Sigmoid colon (tissue), 4 donors: ENCODE measurements around the gene GNAQ.

Source experiments
- EP300 ChIP-seq, 4 donors: sonication (generic); formaldehyde crosslinking; IDR thresholded peaks; one replicate each; pipeline ENCODE4 v1.6.1; 2017; ENCODE audit warnings: antibody characterized with exemption in 4 of 4
- POLR2A ChIP-seq, 2 donors: fragments of 450-650 bp; IDR thresholded peaks; one replicate each; pipeline ENCODE4 v1.6.1; 2016; ENCODE audit warnings: antibody characterized with exemption in 2 of 2, mild to moderate bottlenecking in 2 of 2, moderate library complexity in 2 of 2
- TF ChIP-seq, protein P1 (sequence below), 4 experiments: fragments of 450-650 bp in 3 of 4; fragments of 200-600 bp in 1 of 4; IDR thresholded peaks; one replicate each; pipeline ENCODE4 v1.5.1; 2016 to 2019; ENCODE audit warnings: antibody characterized with exemption in 4 of 4, mild to moderate bottlenecking in 3 of 4, moderate library complexity in 2 of 4

GRCh38 chr9:77802515-77803293 lies 228.9 kb downstream of the GNAQ start:
- TF ChIP-seq, protein P1, sequence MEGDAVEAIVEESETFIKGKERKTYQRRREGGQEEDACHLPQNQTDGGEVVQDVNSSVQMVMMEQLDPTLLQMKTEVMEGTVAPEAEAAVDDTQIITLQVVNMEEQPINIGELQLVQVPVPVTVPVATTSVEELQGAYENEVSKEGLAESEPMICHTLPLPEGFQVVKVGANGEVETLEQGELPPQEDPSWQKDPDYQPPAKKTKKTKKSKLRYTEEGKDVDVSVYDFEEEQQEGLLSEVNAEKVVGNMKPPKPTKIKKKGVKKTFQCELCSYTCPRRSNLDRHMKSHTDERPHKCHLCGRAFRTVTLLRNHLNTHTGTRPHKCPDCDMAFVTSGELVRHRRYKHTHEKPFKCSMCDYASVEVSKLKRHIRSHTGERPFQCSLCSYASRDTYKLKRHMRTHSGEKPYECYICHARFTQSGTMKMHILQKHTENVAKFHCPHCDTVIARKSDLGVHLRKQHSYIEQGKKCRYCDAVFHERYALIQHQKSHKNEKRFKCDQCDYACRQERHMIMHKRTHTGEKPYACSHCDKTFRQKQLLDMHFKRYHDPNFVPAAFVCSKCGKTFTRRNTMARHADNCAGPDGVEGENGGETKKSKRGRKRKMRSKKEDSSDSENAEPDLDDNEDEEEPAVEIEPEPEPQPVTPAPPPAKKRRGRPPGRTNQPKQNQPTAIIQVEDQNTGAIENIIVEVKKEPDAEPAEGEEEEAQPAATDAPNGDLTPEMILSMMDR (IDR thresholded peaks at IDR 0.05), result no peak
- TF ChIP-seq EP300 (IDR thresholded peaks at IDR 0.05) (no peak), POLR2A (IDR thresholded peaks at IDR 0.05) (no peak)
